NCI-H187 (cell line): ENCODE results near the gene FANCE.
"Not testable (repeated sequence)": the region's sequence is repeated elsewhere in the genome, so short reads cannot be mapped to it uniquely, and the experiment has no call there.

Experiments used
- DNase-seq, 2 experiments: peaks; one replicate each; lab custom pipeline; 2025; lab: John Stamatoyannopoulos, UW

FANCE gene

DNA sequence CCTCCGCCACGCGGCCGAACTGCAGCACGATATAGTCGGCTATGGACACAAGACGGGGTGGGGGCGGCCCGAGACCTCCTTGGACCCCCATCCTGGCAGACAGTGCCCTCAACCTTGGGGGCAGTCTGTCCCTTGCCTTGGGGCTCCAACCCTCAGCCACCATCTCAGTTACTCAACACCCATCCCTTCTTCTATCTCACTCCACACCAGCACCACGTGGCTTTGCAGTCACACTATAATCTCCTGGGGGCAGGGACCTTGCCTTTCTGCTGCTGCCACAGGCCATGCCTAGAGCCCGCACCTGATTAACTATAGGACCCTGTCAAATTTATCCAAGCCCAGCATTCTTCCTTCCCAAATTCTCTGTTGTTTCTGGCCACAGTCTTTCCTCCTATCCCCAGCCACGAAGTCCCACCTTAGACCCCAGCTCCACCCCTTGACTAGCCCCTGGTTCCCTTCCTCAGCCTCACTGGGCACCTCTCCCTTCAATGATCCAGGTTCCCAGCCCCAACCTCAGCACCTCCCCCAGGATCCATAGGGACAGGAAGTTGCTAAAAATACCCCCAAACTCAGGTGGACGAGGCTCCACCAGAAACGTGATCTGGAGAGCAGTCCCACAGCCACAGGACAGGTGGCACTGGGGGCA lies 46.4 kb downstream of the FANCE start:
- DNase-seq: no peak

DNA sequence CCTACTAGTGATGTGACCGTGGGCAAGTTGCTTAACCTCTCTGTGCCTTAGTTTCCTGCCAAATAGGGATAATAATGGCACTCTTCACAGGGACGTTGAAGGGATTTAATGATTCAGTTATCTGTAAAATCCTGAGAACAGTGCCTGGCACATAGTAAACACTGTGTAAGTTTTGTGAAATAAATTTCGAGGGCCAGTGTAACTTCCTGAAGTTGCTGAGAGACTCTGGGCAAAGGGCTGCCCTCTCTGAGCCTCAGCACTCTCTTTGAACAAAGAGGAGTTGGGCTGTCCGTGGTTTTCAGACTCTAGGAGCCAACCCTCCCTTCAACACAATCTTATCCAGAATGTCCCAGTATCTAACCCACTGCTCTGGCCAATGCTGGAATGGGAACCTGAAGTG lies 47.2 kb downstream of the FANCE start:
- no peak for DNase-seq

DNA sequence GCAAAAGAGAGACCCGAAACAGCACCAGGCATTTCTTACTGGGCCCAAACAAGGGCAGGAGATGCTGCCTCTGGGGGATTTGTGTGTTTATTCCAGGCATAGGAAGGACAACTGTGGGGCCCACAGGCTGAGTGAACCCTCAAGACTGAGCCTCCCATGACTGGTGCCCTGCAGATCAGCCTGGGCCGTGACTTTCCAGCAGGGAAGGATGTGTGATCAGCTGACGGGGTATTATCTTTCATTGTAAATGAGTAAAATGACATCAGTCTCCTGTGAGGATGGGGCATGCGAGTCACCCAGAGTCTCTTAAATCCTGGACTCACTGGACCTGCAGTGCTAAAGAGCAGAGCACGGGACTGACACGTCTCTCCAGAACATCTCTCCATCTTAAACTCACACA lies 48.6 kb downstream of the FANCE start:
- DNase-seq: no peak

DNA sequence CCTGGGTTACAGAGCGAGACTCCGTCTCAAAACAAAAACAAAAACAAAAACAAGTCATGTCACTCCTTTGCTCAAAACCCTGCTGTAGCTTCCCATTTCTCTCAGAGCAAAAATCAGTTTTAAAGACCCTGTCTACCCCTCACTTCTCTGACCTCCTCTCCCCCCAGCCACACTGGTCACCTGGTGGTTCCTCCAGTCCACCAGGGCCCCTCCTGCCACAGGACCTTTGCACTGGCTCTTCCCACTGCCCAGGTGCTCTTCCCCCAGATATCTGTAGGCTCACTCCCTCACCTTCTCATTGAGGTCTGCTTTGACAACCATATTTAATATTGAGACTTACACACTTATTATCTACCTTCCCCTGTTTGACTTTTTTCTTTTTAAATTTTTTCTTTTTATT lies 49.6 kb downstream of the FANCE start:
- DNase-seq: no peak

DNA sequence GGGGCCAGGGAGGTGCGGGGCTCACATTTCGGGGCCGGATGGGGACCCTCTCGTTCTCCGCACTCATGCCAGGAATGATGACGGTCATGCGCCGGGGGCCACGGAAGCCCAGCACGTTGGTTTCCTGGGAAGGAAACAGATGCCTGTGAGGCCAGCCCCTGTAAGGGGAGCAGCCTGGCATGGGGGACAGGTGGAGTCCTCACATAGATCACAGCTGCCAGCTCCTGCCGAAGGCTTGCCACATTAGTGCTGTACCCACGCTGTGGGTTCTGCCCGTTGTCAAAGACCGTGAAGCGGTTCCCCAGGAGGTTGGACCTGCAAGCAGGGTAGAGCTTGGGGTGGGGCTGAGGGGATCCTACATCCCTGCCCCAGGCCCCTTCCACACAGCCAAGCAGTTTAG lies 51.4 kb downstream of the FANCE start:
- DNase-seq: no peak

DNA sequence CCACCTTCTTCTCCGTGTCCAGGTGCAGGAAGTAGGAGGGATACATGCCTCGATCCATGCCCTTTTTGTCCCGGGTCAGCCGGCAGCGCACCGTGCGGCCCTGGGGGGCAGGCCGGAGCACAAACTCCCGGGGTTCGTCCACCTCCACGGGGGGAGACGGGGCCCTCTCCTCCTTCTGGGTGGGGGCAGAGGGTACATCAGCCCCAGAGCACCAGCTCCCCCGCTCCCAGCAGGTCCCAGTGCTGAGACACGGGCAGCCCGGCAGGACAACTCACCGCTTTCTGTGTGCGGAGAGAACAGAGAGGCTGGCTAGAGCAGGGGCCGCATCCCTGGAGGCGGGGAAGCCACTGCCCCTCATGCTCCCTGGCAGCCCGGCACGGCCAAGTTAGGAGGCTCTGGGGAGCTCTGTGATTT lies 53.9 kb downstream of the FANCE start:
- no peak for DNase-seq

DNA sequence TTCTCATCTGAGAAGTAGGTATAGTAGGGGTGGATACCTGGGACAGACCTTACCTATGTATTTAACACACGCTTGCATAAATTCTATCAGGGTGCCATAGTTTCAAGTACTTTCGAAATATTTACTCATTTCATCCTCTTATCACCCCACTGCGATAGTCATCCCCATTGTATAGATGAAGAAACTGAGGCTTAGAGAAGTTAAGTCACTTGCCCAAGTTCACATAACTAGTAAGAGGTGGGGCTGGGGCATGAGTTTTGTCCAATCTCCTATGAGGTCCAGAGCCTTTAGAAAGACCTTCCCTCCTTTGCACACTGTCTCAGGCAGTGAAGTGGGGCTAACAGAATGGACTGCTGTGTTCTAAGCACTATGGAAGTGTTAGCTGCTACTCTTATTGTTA lies 54.4 kb downstream of the FANCE start:
- no peak for DNase-seq

DNA sequence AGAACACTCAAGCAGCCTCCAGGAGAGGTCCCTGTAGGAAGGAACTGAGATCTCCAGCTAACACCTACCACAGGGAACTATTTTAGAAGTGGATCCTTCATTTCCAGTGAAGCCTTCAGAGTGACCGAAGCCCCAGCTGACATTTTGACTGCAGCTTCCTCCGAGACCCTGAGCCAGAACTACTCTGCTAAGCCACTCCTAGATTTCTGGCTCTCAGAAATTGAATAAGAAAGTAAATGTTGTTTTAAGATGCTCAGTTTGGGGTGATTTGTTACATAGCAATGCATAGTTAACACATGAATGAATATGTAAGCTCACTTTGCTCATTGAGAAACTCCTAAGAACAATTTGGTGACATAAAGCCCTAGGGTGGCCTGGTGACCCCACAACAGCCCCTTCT lies 55.1 kb downstream of the FANCE start:
- no peak for DNase-seq

DNA sequence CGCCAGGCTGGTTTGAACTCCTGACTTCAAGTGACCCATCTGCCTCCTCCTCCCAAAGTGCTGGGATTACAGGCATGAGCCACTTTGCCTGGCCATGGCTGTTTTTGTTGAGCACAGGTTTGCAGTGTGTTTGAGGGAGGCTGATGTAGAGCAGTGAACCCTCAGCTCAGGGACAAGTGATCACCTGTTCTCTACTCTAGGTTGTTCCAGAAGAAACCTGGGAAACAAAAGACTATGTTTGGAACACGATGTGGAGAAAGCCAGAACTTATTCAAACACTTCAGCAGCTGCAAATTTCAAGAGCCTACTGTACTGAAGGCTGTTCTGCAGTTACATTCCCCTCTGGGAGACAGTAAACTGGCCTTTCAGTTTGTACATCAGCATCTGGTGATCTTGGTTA lies 55.9 kb downstream of the FANCE start:
- DNase-seq: no peak

DNA sequence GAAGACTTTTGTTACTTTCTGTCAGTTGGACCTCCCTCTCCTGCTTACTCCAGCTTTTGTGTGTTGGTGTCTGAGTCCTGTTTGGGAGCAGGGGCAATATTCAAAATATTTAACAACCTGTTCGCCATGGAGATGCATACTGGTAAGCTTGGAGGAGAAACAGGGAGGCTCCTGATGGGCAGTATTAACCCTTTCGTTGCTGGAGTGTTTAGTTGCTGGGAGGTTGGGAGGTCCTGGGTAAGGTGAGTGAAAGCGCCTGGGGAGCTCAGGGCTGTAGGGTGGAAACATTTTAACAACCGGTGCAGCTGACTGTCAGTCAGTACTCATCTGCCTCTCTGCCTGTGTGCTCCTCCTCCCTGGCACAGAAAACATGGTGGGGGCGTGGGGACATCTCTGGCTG lies 56.4 kb downstream of the FANCE start:
- no peak for DNase-seq

DNA sequence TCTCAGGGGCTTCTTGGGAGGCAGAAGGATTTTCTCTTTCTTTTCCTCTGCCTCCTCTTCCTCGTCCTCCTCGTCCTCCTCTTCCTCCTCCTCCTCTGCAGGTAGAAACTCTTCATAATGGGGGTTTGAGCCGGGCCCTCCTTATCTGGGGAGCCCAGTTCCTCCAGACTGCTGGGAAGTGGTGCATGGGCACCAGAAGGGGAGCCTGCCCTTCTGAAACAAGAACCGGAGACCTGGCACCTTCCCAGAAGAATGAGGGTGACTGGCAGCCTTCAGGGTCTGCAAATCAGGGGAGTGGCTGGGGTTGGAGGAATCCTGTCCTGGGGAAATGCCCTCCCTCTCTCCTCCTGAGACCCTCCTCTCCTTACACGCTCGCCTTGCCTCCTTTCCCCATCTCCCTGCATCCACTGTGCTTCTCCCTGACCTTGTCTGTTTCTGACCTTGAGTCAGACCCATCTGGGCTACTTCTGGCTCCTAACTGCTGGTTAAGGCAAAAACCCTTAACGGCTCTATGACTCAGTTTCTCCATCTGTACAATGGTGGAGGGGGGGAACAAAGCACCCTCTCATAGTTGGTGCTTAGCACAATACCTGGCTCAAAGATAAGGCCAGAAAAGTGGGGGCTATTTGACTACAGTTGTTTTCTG lies 58.9 kb downstream of the FANCE start:
- no peak for DNase-seq

DNA sequence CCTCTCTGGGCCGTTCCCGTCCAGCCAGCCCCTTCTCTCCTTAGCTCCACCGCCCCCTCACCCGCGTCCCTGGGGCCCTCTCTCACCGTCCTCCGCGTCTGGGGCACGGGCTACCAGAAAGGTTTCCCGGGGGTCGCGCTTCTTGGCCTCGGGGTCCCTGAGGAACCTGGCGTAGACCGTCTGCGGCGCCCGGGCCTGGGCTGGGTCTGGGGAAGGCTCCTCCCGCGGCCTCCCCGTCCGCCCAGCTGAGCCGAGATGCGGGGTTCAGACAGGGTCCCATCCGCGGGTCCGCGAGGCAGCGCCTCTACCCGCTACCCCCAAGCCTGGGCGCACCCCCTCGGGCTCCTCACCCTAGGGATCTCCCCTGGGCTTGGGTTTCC lies 59.4 kb downstream of the FANCE start:
- DNase-seq: no peak

DNA sequence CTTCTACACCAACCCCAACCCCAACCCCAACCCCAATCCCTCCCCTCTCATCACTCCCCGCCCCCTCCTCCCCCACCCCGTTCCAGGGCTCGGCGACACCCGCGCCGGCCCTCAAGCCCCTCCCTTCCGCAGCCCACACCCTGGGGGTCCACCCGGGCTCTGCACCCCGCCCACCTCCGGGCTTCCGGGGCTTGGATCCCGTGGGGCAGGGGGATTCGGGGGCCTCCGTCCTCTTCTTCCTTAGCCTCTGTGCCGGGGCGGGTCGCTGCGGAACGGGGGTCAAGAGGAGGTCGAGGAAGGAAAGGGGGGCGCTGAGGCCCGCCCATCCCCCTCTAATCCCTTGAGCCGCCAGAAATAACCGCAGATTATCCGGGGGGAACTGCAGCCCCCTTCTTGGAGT lies 59.9 kb downstream of the FANCE start:
- DNase-seq: no peak

DNA sequence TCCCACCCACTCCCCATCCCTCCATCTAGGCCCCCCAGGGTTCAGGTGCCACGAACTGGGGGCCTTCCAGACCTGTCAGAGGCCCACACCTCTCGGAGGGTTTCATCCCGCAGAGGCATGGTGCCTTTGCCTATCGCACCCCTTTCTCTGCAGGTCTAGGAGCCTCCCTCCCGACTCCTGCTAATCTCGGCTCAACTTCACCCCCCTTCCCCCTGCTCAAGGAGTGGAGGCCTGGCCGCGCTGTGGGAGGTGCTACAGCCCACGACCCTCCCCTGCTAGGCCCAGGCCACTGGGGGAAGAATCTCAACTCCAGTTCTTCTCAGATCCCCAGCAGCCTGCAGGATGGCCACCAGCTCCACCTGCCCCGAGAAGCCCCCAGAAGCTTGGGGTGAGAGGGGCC lies 60.6 kb downstream of the FANCE start, which contains the start of gene TULP1:
TSS of gene TULP1 (minus strand) at position 157 of the 400 bp plus-strand sequence. CDS start at position 119, 38 bp downstream.
- no peak for DNase-seq

DNA sequence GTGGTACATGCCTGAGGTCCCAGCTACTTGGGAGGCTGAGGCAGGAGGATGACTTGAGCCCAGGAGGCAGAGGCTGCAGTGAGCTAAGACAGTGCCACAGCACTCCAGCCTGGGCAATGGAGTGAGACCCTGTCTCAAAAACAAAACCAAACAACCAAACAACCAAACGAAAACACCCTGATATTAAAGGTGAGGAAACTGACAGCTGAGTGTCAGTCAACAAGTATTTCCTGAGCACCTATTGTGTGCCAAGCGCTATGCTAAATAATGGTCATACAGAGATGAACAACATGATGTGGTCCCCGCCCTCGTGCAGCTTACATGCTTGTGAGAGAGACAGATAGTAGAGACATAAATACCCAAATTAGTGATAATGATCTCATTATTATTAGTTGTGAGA lies 62.4 kb downstream of the FANCE start:
- no peak for DNase-seq

DNA sequence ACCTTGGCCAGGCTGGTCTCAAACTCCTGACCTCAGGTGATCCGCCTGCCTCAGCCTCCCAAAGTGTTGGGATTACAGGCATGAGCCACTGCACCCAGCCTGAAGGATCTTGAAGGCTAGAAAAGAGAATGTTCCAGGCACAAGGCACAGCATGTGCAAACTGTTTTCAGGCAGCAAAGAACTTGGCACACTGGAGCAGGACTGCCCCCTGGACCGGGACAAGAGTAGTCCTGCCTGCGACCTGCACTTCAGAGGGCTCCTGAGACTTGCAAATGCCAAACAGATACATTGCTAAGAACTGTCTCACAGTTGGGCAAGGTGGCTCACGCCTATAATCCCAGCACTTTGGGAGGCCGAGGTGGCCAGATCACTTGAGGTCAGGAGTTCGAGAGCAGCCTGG lies 63.8 kb downstream of the FANCE start:
- DNase-seq: not testable (repeated sequence)
